Hematopoietic multipotent progenitor cell treated with erythropoietin and hydrocortisone succinate and interleukin-3 and kit ligand, for 6 days (in vitro differentiated cells): ENCODE results near the gene FABP6.
"Not testable (repeated sequence)": the region's sequence is repeated elsewhere in the genome, so short reads cannot be mapped to it uniquely, and the experiment has no call there.

Source experiments
- DNase-seq: peaks from one replicate; pipeline ENCODE4 v3.0.0-alpha.2; 2015

The FABP6 gene

DNA sequence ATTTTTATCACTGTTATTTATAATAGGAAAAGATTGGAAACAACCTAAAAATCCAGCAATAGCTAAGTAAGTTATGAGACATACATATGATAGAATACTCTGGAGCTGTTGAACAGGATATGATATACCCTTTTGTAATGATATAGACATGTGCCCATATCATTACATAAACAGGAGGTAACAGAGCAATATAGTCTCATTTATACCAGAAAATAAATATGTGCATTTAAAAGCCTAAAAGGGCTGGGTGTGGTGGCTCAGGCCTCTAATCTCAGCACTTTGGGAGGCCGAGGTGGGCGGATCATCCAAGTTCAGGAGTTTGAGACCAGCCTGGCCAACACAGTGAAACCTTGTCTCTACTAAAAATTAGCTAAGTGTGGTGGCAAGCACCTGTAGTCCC lies 2.3 kb upstream of the FABP6 start:
- DNase-seq: no peak

DNA sequence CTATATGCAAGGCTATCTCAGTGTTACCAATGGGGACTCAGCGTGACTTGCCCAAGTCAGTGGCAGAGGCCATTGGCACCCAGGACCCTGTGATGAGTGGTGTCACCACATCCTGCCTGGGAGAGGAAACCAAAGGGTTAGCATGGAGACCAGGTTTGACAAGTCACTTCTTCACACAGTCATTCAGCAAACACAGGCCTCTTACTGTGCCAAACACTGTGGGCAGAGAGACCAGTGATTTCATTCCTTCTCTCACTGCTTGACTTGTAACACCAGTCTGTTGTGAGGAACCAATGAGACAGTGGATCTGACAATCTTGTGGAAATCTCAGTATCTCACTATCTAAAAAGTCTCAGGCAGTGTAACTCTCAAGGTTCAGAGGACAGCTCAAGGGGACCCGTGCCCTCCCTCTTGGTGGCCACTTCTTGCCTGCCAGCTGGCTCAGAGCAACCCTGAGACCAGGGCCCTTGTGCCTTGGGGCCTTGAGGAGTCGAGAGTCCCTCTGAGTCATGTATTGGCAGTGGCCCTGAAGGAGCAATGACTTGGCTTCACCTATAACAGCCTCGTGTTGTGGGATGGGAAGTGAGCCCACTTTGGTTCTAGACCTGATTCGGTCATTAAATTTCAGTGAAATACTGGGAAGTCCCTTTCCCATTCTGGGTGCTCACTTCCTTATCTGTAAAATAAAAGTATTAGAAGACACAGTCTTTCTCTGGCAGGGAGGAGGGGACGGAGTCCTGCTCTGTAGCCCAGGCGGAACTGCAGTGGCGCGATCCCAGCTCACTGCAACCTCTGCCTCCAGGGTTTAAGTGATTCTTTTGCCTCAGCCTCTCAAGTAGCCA lies 1.6 kb downstream of the FABP6 start:
- DNase-seq: no peak

DNA sequence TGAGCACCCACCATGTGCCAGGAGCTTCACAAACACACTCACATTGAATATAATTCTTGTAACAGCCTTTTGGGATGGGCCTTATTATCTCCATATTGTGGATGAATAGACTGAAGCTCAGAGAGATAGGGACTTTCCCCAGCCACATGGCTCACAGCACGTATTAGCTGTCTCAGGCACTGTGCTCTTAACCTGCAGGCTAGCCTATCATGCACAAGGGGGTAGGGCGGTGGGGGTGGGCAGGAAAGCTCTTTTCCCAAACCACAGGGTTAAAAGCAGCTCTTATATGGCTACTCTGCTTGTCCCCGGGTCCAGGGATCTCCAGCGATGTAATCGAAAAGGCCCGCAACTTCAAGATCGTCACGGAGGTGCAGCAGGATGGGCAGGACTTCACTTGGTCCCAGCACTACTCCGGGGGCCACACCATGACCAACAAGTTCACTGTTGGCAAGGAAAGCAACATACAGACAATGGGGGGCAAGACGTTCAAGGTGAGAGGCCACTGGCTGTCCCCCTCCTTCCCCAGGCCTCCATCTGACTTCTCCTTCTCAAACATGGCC lies 2.6 kb downstream of the FABP6 start:
- DNase-seq: peak; percentile 15

DNA sequence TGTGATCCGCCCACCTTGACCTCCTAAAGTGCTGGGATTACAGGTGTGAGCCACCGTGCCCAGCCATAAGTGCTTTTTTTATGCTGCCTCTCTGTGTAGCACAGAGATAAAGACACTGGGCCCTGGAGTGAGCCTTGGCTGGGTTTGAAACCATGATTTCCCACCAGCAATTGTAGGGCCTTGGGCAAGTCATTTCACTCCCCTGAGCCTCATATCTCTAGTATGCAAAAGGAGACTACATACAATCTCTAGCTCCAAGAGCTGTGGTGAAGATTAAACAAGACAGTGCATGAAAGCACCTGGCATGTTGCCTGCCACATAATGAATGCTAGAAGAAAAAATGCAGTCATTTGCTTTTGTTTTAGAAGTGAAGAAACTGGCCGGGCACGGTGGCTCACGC lies 3.9 kb downstream of the FABP6 start:
- DNase-seq: peak; percentile 86

DNA sequence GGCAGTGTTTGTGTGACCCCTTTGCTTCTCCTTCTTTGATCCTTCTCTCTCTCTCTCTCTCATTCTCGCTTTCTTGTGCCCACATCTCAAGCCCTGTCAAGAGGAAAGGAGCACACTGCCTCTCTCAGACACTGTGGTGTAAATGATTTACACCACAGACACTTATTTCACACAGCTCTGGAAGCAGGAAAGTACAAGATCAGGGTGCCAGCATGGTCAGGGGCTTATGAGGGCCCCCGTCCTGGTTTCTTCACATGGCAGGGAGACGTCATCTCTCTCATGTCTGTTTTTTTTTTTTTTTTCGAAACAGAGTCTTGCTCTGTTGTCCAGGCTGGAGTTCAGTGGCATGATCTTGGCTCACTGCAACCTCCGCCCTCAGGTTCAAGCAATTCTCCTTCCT lies 6.4 kb downstream of the FABP6 start:
- DNase-seq: no peak

DNA sequence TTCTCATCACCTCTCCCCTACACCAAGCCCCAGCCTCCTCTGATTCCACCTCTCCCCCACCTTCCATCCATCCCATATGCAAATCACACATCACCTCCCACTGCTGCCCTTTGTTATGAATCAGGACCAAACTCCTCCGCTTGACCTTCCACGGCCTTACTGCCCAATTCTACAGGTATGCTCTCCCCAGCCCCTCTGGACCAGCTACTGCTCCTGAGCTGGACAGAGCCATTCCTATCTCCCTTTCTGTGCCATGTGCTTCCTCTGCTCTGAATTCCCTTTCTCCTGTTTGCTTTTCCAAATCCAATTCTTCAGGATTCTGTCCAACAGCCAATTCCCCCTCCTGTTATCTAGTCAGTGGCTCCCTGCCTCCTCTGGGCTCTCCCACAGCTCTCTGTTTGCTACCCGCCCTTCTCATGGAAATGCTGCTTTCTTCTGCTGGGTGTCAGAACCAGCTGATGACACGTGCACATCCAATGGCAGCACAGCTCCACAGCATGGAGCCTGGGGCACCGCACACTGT lies 8.3 kb downstream of the FABP6 start:
- DNase-seq: no peak

DNA sequence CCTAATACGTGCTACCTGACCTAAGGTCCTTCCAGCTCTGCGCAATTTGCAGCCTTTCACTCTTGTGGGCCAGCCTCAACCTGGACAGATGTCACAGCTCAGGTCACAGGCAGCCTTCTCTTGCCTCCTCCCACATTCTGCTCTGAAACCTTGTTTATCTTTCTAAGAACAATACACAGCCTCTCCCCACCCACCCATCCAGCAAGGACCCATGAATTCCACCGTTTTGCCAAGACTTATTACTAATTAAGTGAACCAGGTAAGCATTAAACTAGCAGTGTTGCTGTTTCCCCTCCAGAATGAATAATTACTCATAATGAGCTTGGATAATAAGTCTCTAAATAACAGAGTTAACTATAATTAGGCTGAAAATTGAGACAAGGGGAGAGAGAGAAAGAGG lies 11.0 kb downstream of the FABP6 start:
- DNase-seq: peak; percentile 50

DNA sequence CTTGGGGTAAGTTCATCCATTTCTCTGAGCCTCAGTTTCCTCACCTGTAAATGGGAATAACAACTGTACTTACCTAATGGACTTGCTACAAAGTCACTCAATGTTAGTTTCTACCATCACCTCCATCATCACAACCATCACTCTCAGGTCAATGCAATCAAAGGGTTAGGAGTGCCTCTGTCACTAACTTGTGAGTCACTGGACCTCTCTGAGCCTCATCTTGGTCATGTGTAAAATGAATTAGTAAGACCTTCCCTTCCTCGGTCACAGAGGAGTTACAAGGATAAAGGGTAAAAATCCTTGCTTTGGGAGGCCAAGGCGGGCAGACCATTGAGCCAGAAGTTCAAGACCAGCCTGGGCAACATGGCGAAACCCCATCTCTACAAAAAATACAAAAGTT lies 12.8 kb downstream of the FABP6 start:
- no peak for DNase-seq

DNA sequence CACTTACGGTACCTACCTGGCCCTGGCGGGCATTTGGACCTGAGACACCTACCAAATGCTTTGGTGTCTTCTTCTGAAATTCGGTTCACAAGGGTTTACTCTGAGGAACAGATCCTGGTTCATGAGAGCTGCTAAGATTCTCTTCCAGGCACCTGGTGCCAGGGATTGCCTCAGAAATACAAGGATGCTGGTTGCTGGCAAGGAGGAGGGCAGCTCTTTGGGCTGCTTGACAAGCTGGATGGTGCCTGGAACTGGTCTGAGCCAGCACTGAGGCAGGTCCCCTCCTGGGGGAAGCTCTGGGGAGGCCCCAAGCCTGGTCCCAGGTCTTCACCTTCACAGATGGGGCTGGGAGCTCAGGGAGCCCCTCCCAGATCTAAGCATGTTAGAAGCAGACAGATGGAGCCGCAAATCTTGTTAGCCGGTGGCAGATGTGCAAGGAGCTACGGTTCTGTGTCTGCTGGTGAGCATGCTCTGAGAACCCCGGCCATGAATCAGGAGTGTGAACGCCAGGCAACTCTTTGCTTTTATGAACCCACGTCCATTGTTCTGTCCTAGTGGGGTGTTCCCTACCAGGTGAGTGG lies 16.3 kb downstream of the FABP6 start:
- no peak for DNase-seq

DNA sequence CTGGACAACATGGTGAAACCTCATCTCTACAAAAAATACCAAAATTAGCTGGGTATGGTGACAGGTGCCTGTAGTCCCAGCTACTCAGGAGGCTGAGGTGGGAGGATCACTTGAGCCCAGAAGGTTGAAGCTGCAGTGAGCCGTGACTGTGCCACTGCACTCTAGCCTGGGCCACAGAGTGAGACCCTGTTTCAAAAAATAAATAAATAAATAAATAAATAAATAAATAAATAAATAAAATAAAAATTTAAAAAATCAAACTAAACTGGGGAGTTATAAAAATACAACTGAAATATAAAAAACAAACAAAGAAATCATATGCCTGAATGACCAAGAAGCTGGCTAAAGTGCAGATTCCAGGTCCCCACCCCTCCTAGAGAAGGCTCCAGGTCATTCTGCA lies 20.3 kb downstream of the FABP6 start:
- not testable (repeated sequence) for DNase-seq

DNA sequence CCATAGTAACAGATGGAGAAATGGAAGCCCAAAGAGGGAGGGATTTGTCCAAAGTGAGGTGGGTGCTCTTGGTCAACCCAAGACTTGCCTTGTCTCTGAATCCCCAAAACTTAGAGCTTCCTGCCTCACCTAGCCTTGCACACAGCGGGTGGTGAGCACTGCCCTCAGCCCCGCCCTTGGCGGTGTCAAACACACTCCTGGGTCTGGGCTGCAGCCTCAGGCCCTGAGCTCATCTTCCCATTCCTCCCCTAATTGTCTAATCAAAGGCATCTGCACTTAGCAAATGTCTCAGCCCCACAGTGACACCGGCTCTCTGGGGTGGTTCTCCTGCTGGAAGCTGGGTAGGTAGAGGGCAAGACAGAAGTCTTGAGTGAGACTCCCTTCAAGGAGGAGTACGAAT lies 20.9 kb downstream of the FABP6 start:
- no peak for DNase-seq

DNA sequence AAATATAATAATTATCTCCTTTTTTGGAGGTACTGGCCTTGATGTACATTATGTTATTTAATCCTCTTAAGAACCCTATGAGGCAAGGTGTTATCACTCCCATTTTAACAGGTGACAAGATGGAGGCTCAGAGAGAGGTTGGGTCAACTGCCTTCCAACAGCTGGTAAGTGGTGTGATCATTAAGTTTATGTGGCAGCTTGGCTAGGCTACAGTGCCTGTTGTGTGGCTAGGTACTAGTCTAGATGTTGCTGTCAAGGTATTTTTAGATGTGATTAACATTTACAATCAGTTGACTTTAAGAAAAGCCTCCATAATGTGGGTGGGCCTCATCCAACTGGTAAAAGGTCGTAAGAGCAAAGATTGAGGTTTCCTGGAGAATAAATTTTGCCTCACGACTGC lies 21.5 kb downstream of the FABP6 start:
- no peak for DNase-seq

DNA sequence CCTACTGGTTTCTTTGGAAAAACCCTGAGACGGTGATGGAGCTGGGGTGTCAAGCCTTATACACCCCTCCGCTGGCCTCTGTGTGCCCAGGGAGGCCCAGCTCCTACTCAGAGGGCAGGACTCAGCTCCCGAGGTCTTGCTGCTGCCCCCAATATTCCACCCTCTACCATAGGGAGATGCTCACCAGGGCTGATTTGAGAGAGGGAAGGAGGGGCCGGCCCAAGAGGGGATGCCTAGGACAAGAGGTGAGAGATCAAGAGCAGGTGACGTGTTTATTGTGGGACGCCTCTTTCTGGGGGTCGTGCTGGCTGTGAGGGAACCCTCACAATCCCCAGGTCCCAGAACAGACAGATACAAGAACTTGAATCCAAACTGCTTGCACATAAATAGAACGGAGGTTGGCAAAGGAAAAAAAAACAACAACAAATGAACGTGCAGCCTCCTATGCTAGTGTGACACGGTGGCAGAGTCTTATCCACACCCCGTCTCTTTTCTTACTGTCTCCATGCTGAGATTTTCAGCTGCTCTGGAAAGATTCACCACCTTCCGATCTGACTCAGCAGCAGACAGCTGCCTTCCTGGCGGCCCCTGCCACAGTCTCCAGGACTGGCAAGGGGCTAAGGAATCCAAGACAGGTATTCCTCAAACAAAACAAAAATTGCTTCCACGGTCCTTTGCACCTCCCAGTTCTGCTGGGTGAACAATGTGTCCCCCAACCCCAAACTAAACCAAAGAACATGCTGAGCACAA lies 22.3 kb downstream of the FABP6 start:
- no peak for DNase-seq

DNA sequence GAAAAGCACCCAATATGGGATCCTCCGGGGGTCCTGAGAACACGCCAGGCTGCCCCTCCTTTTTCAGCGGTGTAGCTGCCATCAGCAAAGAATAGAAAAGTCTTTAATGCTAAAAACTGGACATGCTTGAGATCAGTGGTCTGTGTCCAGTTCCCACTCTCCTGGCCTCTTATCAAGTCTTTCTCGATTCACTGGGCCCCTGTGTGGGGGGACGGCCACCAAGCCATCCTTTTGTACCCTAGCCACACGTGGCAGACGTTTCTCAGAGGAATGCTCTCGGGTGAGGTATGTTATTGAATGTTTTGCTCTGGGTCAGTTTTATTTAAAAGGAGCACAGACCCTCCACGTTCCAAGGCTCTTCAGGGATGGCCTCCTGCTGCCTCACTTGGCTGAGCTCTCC lies 23.6 kb downstream of the FABP6 start:
- no peak for DNase-seq

DNA sequence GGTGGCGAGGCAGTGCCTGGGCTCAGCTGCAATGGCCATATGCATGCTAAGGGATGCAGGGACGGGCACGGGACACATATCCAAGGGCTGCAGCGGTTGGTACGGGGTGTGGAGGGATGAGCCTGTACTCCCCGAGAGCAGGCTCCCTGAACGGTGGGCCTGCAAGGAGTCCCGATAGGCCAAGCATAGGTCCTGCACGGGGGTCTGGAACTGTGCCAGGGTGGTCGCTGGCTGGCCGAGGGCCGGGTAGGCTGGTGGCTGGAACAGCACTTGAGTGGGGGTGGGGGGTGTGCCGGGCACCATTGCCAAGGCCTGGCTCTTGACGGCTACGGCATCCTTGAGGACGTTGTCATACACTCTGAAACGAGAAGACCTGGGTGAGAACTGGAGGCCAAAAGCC lies 24.1 kb downstream of the FABP6 start:
- DNase-seq: no peak

DNA sequence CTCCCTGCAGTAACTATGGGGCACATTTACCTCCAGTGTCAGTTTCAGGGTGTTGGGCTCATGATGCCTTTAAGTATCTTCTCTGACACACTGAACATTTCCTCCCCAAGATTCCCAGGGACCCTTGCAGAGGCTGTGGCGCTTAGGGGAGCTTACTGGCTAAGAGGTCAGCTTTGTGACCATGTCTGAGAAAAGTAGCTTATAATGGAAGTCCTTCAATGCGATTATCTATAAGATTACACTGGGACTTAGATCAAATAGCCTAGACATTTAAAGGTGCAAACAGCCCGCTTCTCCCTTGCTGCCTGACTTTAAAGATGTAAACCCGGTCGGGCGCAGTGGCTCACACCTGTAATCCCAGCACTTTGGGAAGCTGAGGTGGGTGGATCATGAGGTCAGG lies 25.4 kb downstream of the FABP6 start:
- DNase-seq: no peak

DNA sequence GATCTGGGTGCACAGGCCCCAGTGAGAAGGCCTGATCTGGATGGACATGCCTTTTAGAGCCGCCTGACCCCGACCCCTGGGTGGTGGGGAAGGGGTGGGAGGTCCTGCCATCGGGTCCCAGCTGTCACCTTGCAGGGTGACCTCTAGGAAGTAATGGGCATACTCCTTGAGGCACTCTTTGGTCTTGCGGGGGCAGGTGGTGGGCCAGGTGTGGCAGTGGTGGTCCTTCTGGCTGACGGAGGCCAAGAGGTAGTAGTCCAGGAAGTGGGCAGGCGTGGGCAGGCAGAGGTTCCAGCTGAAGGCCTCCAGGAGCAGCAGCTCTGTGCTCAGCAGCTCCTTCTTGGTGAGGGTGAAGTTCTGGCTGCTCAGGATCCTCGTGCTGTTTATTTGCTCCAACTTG lies 30.0 kb downstream of the FABP6 start:
- no peak for DNase-seq

DNA sequence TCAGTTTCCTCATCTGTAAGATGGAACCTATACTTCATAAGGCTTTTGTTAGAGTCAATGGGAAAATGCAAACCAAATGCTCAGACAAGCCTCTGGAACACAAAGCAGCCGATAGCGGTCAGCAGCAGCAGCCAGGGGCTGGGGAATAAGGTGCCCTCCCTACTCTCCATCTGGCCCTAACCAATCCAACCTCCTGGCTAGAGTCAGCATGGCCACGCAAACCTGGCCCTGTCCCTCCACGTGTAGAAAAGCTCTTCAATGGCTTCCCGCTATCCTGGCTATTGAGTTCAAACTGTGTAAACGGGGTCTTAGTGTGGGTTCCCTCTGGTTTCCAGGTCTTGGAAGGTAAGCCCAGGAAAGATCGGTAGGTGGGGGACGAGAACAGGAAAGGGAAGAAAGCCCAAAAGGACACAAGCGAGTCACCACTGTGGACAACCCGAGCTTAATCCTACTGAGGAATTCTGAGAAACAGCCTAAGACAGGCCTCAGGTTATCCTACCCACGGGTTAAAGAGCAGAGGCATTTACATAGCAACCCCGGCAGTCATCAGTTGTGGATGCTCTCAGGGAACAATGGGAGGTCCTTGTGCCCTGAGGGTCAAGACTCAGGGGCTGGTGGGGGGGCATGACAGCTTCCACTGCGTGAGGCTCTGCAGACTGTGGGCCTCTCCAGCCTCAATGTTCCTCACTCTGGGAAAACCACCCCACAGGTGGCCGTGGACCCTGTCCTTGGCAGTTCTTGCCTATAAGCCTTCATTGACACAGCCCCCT lies 30.9 kb downstream of the FABP6 start:
- peak; percentile 22 for DNase-seq

DNA sequence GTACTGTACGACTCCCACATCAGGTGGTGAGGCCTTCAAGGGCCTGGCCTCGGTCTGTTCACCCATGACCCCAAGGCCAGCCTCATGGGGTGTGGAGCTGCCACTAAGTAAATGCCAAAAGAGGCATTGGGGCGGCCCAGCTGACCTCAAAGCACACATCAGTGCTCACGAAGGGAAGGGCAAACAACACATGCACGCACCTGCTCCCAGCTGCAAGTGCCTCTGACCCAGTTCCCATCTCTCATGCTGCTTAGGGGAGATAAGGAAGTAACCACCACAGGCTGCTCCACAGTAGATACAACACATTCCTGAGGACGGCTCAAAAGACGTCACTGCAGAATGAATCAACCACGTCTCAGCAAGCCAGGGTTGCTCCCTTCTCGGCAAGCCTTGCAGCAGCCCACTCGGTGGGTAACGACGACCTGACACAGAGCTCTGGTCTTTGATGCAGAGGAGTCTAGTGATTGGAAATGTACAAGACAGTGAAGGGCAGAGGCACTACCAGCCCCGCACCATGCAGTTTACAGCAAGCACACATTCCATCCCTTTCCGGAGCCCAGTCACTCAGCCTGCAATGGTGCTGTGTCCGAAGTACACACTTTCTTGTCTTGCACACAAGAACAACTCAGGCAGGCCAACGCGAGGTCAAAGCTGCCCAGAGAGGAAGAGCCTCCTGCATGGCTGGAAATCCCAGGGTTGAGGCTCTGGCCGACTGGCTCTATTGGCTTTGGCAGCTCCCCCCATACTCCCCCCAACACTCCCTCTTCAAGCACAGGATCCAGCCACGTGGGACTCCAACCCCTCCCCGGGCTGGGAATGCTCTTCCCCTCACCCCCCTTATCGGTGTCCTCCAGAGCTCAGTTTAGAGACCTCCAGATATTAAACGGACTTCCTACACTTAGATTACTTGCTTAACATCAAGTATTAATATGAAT lies 31.8 kb downstream of the FABP6 start:
- peak; percentile 98 for DNase-seq

DNA sequence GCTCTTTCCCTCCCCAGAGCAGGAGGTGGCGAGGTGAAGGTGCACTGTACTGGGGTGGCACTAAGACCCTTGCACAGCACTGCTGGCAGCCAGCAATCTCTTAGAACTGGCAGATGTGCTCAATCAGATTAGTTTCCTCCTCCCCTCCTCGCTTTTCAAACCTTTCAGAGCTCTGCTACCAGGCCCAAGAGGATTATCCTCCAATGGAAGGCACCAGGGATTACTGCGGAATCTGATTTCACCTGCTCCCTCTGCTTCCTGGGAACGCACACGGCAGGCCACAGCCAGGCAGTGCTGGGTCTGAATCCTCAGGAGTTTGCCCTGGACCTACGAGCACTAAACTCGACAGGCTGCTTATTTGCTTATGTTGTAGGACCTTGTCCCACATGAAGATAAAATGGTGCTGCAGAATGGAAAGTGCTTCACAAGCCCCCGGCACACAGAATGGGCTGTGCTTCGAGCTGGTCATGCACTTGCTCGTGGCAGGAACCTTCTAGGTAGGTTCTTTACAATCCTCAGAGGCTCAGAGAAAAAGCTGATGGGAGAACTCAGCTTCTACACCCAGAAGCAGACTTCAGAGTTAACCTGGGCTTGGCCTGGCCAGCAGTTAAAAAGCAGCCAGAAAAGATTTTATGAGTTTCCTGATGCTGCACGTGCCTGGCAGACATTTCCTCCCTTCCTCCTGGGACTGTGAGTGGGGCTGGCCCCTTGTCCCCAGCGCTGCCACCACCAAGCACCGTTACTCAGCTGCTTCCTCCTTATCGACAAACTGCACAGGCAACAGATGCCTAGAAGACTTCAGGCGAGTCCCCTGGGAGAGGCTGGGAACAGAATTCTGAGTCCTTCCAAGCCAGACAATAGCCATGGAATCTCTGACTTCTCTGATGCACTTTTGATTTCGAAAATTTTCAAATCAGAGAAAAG lies 33.1 kb downstream of the FABP6 start:
- peak; percentile 81 for DNase-seq
